GM19467 (cell line): ENCODE data around the gene PRIM1.
"Not testable (repeated sequence)": the region's sequence is repeated elsewhere in the genome, so short reads cannot be mapped to it uniquely, and the experiment has no call there.

Experiments
- ATAC-seq: cut with Tn5 transposase; IDR thresholded peaks from one replicate; pipeline ENCODE4 v1.9.1; 2021; ENCODE audit warnings: mild to moderate bottlenecking, moderate library complexity; ENCODE audit not compliant: unreplicated experiment

Gene PRIM1

GRCh38 chr12:56751712-56752598, at the start of gene PRIM1:
PRIM1 (minus strand) TSS chr12:56752323; CDS start chr12:56752298, 25 bp downstream.
- ATAC-seq, result peak; percentile 85

DNA sequence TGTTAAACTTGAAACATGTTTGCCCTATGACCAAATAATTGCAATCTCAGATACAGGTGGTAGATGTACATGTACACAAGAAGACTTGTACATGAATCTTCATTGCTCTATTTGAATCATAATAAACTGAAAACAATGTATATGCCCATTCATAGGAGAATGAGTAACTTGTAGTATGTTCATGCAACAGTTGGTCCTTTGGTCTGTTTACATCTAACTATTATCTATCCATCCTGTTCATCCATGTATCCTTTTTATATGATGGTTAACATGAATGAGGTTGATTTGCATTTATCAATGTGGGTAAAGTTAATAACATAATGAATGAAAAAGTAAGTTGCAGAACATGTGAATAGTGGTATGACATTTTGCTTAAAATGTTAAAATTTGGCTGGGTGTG, 48.1 kb upstream of the PRIM1 start:
- no peak for ATAC-seq

- not testable (repeated sequence) for ATAC-seq
These were observed 47.2 kb upstream of the PRIM1 start for GRCh38 chr12:56799345-56799744.

DNA sequence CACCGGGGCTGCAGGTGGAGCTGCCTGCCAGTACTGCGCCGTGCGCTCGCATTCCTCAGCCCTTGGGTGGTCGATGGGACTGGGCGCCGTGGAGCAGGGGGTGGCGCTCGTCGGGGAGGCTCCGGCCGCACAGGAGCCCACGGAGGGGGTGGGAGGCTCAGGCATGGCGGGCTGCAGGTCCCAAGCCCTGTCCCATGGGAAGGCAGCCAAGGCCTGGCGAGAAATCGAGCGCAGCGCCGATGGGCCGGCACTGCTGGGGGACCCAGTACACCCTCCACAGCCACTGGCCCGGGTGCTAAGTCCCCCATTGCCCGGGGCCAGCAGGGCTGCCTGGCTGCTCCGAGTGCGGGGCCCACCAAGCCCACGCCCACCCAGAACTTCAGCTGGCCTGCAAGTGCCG, 43.7 kb upstream of the PRIM1 start:
- ATAC-seq, result not testable (repeated sequence)

DNA sequence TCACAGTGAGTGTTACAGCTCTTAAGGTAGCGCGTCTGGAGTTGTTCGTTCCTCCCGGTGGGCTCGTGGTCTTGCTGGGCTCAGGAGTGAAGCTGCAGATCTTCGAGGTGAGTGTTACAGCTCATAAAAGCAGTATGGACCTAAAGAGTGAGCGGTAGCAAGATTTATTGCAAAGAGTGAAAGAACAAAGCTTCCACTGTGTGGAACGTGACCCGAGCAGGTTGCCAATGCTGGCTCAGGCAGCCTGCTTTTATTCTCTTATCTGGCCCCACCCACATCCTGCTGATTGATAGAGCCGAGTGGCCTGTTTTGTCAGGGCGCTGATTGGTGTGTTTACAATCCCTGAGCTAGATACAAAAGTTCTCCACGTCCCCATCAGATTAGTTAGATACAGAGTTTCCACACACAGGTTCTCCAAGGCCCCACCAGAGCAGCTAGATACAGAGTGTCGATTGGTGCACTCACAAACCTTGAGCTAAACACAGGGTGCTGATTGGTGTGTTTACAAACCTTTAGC, 43.0 kb upstream of the PRIM1 start:
- not testable (repeated sequence) for ATAC-seq

DNA sequence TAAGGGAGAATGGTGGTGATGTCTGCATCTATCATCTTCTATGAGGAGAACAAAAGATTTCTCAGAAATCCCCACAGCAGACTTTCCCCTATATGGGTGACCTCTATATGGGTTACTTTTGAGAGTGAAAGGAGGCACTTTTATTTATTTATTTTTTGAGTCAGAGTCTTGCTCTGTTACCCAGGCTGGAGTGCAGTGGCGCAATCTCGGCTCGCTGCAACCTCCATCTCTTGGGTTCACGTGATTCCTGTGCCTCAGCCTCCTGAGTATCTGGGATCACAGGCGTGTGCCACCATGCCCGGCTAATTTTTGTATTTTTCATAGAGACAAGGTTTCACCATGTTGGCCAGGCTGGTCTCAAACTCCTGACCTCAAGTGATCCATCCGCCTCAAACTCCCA, 41.0 kb upstream of the PRIM1 start:
- not testable (repeated sequence) for ATAC-seq

DNA sequence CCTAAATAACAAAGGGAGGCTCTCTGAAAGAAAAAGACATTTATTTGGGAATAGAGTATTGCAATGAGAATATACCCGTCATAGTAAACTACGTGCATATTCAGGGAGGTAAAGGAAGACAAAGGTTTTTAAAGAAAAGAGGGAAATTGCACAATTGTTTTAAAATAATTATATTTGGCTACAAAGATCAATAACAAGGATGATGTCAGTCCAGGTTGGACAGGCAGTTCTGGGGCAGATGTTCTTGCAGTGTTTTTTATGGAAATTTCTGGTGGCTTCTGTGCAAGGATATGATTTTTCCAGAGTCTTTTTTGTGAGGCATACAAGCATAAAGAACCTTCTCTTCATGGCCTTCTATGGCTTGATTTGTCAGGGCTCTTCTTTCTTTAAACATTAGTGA, 40.6 kb upstream of the PRIM1 start:
- ATAC-seq, result no peak

DNA sequence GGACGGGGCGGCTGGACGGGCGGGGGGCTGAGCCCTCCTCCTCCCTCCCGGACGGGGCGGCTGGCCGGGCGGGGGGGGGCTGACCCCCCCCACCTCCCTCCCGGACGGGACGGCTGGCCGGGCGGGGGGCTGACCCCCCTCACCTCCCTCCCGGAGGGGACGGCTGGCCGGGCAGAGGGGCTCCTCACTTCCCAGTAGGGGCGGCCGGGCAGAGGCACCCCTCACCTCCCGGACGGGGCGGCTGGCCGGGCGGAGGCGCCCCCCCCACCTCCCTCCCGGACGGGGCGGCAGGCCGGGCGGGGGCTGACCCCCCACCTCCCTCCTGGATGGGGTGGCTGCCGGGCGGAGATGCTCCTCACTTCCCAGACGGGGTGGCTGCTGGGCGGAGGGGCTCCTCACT, 37.3 kb upstream of the PRIM1 start:
- not testable (repeated sequence) for ATAC-seq

GRCh38 chr12:56787498-56787897, 35.4 kb upstream of the PRIM1 start:
- no peak for ATAC-seq

DNA sequence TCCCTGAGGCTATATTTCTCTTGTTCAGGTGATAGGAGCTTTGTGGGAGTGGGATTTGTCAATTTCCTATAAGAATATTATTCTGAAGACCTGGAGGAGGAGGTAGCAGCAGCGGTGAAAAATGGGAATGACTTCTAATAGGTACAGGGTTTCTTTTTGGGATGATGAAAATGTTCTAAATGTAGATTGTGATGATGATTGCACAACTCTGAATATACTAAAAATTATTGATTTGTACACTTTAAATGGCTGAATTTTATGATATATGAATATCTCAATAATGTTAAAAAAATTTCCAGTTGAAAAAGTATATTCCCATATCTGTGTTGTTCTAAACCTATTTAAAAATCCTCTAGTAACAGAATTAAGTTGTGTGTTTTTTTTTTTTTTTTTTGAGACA, 33.8 kb upstream of the PRIM1 start:
- no peak for ATAC-seq

DNA sequence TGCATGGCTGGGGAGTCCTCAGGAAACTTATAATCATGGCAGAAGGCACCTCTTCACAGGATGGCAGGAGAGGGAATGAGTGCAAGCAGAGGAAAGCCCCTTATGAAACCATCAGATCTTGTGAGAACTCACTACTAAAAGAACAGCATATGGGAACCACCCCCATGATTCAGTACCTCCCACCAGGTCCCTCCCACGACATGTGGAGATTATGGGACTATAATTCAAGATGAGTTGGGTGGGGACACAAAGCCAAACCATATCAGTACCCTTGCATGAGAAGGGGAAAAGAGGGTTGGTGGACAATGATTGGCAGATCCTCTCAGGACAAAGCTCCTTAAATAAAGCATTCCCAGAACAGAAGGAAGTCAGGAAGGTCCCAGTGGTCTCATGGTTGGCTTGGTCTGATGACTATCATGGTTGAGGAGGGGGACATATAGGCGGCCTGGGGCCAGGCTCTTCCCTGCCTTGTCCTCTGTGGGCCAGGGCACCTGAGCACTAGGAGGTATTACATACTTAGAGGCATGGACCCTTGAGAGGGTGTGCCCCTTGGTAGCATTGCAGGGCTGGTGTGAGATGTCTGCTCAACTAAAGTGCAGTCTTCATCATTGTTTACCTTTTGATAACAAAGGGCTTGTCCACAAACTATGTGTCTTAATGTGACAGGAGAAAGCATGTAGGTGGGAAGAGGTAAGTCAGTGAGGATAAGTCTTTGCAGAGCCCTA, 33.2 kb upstream of the PRIM1 start:
- no peak for ATAC-seq

DNA sequence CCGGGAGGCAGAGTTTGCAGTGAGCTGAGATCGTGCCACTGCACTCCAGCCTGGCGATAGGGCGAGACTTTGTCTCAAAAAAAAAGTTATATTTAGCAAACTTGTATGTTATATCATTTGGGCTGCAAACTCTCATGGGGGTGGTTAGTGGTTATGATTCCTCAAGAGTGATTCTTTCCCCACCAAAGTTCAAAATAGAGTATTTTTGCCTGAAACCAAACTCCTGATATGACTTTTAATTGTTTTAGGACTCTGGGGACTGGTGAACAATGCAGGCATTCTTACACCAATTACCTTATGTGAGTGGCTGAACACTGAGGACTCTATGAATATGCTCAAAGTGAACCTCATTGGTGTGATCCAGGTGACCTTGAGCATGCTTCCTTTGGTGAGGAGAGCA, 29.6 kb upstream of the PRIM1 start:
- ATAC-seq, result no peak

DNA sequence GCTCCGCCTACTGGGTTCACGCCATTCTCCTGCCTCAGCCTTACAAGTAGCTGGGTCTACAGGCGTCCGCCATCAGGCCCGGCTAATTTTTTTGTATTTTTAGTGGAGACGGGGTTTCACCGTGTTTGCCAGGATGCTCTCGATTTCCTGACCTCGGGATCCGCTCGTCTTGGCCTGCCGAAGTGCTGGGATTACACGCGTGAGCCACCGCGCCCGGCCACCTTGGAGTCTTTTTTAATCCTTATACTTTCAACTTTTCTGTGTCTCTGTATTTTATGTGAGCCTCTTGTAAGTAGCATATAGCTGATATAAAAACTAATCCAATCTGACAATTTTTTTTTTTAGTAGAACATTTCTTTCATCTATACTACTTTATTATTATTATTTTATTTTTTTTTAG, 26.6 kb upstream of the PRIM1 start:
- no peak for ATAC-seq

DNA sequence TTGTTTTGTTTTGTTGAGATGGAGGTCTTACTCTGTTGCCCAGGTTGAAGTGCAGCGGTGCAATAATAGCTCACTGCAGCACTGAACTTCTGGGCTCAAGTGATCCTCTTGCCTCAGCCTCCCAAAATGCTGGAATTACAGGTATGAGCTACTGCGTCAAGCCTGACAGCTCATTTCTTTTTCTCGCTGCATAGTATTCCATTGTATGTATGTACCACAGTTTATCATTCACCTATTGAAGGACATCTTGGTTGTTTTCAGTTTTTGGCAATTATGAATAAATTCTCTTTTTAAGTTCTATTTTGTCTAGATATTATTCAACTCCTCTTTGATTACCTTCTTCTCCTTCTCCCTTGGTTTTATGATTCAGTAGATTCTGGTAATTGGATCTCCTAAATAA, 24.5 kb upstream of the PRIM1 start:
- ATAC-seq, result no peak

DNA sequence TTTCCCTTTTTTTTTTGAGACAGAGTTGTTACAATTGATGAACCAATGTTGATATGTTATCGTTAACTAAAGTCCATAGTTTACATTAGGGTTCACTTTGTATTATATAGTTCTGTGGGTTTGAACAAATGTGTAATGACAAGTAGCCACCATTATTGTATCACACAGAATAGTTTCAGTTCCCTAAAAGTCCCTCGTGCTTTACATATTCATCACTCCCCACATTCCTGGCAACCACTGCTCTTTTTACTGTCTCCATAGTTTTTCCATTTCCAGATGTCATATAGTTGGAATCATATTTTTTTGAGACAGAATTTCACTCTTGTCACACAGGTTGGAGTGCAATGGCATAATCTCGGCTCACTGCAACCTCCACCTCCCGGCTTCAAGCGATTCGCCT, 23.5 kb upstream of the PRIM1 start:
- ATAC-seq, result no peak

GRCh38 chr12:56773113-56773512, 21.0 kb upstream of the PRIM1 start:
- no peak for ATAC-seq

GRCh38 chr12:56772625-56773024, 20.5 kb upstream of the PRIM1 start:
- no peak for ATAC-seq

DNA sequence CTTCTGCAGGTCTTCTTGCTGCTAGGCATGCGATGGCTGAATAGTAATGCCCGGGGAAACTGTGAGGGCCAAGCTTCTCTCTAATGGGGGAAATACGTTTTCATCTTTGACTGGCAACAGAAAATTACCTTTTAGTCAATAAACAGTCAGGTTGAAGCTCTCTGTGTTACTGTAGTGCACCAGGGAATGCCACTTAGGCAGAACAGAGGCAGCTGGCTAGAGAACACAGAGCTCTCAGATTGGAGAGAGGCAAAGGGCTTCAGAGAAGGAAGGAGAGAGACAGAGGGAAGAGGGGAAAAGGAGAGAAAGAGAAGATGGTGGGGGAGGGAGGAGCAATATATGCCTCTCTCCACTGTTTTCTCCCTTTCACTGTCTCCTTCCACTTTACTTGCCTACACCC, 17.7 kb upstream of the PRIM1 start:
- ATAC-seq, result no peak

DNA sequence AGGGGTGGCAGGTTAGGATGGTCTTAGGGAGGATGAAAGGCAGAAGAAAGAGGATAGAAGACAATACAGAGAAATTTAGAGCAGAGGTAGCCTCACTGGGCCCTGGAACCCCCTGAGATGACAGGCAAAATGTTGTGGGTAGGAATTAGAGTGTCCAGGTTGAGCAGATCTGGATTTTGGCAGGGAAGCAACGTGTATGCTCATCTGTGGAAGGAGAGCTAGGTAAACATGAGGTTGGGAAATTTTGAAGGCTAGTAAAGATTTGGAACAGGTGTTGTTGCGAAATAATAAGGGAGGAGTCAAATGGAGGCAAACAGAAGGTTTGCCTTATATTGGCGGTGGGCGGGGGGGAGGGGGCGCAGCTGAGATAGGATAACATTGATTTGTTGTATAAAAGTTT, 16.3 kb upstream of the PRIM1 start:
- no peak for ATAC-seq

DNA sequence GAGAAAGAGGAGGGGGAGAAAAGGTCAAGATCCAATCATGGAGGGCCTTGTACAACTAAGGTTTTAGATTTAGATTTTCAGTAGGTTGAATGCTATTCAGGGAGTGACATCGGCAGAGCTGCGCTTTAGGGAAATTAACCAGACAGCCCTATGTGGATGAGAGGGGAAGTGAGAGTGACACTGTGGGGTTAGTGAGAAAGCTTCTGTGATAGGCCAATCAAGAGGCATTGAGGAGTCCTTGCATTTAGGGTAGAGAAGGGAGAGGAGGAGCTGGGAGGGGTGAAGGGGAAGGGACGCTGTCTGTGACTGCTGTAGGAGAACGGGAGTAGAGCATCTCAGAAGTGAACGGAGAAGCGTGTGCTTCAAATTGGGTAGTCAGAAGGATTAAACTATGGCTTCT, 14.4 kb upstream of the PRIM1 start:
- ATAC-seq, result peak; percentile 94

GRCh38 chr12:56763753-56764657, 11.9 kb upstream of the PRIM1 start:
- no peak for ATAC-seq
